NCI-H226 (cell line): Measurements from ENCODE around the gene PCNX1.
"Not testable (repeated sequence)": the region's sequence is repeated elsewhere in the genome, so short reads cannot be mapped to it uniquely, and the experiment has no call there.

Experiments used
- DNase-seq: peaks from one replicate; pipeline ENCODE4 v3.0.0-alpha.2; 2015

Gene PCNX1

DNA sequence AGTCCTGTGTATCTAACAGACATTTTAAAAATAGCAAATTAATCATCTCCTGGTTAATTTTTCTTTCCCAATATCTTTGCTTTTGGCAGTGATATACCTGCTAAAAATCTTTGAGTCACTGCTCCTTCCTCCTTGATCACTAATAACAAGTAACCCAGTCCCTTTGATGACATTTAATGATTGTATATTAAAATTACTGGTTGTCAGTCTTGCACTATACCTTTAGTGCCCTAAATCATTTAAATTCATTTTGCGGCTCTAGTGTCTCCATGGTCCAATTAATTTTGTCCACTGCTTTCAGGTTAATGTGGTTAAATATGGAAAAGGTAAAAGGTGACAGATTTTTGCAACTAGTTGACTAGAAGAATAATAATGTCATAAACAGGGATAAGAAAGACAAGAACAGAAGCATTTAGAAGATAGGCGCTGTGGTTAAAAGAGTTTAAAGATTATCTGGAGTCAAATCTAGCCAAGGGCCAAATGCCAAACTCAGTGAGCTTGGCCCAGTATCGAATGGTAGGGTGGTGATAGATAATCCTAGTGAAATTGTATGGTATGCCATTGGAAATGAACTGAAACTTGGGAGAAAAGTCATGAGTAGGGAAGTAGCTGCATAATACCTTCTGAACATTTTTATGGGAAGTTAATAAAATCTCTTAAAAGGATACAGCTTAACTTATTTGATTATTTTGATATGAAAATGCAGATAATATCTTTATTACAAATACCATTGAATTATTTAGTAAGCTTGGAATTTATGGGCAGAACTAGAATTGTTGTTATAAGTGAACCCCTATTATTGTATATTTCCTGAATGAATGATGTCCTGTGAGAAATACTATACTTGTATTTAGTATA lies 115.0 kb downstream of the PCNX1 start:
- no peak for DNase-seq

DNA sequence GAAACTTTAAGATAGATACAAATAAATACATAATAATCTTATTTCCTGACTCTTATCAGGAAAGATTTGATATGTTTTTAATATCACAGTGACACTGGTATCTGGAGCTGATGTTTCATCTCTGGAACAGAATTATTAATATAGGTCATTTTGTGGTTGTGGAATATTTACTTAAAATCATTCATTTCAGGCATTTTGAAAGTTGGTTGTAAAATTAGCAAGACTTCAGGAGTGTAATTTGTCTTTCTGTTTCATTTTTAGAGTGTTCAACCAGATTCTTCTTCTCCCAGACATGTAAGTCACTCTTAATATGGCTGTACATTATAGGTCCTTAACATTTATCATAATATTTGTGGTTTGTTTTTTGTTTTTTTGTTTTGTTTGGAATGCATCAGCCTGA lies 115.7 kb downstream of the PCNX1 start:
- DNase-seq, result no peak

DNA sequence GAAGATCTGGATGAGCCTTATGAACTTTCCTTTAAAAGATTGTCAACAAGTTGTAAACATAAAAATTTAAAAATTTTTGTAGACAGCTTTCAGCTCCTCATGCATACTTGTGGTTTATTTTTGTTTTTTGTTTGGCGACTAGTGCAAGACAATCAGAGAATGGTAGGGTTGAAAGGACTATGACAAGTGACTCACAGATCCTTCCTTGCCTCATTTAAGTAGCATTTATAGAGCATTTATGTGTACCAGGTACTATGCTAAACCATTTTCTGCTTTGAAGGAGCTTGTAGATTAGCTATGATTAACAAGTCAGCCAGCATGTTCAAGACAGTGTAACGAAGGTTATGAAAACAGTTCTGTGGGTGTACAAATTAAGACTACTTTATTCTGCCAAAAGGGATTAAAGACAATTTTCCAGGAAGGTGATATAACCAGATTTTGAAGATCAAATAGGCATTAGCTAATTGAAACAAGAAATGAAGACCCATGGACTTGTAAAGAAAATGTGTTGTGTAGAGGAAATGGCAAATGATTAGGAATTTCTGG lies 122.0 kb downstream of the PCNX1 start:
- no peak for DNase-seq

- no peak for DNase-seq
These were observed 123.7 kb downstream of the PCNX1 start for GRCh38 chr14:71031000-71031399.

- DNase-seq, result no peak
These were observed 129.2 kb downstream of the PCNX1 start for GRCh38 chr14:71036433-71036832.

GRCh38 chr14:71048393-71048792 lies 141.1 kb downstream of the PCNX1 start:
- DNase-seq, result no peak

DNA sequence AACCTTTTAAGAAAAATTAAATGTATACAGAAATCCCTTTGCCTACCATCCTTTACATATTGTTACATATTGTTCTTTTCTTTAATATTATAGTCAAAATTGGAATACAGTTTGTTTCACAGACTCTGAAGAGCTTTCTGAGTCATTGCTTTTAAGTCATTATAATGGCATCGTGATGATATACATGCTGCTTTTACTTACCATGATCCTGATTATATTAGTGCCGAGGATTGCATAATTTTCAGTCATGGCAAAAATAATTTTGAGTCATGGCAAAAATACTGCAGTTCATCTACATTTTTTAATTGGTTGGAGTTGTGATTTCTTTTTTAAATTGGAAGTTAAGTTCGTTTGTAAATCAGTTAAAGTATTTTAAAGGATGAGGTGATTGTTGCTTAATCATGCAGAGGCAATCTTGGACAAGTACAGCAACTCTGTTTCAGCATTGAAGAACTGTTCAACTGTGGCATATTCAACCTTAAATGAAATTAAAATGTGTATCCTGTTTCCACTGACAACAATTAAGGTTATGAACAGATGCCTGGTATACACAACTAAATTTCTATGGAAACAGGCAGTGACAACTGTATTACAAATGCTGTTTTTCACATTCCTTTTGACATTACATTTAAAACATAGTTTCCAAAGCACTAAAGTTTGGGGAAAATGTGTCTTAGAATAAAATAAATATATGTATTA lies 142.3 kb downstream of the PCNX1 start:
- no peak for DNase-seq

DNA sequence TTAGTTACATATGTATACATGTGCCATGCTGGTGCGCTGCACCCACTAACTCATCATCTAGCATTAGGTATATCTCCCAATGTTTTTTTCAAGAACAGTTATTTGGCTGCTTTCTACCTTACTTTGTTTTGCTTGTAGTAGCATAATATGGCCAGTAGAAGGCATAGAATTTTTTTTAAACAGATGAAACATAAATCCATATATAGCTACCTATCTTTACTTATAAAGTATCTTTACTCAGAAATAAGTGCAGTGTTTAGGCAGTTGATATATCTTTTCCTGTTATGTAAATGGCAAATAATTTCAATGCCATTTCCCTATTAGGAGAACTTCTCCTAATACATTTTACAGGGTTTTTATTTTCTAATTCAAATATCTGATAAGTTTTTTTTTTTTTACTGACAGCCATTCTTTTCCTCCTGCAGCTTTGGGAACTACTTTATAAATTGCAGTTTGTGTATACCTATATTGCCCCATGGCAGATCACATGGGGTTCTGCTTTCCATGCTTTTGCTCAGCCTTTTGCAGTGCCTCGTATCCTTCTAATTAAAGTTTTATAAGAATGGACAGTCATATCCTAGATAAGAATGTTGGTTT lies 143.1 kb downstream of the PCNX1 start:
- no peak for DNase-seq

- DNase-seq, result no peak
These were observed 147.4 kb downstream of the PCNX1 start for GRCh38 chr14:71054706-71055105.

GRCh38 chr14:71056168-71056567 lies 148.9 kb downstream of the PCNX1 start:
- DNase-seq, result no peak

DNA sequence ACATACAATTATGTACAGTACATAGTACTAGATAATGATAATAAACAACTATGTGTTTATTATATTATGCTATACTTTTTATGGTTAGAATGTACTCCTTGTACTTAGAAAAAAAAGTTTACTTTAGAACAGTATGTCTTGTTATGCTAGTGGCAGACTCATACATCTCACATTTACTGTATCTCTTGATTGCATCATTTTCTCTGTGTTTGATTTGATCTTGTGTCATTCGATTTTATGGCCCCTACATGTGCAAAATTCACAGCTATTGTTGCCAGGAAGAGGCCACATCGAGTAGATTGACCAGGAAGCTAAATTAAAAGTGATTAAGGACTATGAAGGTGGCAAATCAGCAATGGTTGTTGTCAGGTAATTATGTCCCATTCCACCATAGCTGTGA lies 153.0 kb downstream of the PCNX1 start:
- DNase-seq, result no peak

DNA sequence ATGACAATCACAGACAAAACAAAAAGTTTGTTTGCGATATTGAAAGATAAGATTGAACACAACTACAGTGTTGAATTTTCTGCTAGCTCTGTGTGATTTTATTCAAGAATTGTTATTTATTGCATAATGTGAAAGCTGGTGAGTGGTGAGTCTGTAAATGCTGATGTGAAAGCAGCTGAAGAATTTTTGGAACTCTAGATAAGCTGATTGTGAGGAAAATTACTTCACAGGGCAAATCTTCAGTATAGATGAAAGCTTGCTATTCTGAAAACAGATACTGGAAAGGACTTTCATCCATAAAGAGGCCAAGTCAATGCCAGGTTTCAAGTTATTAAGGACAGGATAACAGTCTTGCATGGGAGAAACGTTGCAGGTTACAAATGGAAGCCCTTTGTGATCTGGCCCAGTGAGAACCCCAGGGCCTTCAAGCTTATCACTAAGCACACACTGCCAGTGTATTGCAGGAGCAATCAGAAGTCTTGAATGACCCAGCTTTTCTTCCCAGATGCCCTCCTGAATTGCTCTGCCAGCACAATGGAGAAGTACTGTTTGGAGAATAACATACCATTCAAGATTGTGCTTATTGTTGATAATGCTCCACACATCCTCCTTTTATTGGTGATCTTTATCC lies 153.7 kb downstream of the PCNX1 start:
- peak; percentile 50 for DNase-seq

- peak; percentile 8 for DNase-seq
These were observed 154.2 kb downstream of the PCNX1 start for GRCh38 chr14:71061458-71061857.

GRCh38 chr14:71062581-71063303 lies 155.5 kb downstream of the PCNX1 start:
- DNase-seq, result no peak

- DNase-seq, result no peak
These were observed 156.1 kb downstream of the PCNX1 start for GRCh38 chr14:71063351-71063750.

DNA sequence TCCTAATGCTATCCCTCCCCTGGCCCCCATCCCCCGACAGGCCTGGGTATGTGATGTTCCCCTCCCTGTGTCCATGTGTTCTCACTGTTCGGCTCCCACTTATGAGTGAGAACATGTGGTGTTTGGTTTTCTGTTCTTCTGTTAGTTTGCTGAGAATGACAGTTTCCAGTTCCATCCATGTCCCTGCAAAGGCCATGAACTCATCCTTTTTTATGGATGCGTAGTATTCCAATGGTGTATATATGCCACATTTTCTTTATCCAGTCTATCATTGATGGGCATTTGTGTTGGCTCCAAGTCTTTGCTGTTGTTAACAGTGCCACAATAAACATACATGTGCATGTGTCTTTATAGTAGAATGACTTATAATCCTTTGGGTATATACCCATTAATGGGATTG lies 157.5 kb downstream of the PCNX1 start:
- not testable (repeated sequence) for DNase-seq

GRCh38 chr14:71070169-71070568 lies 162.9 kb downstream of the PCNX1 start:
- peak; percentile 28 for DNase-seq

DNA sequence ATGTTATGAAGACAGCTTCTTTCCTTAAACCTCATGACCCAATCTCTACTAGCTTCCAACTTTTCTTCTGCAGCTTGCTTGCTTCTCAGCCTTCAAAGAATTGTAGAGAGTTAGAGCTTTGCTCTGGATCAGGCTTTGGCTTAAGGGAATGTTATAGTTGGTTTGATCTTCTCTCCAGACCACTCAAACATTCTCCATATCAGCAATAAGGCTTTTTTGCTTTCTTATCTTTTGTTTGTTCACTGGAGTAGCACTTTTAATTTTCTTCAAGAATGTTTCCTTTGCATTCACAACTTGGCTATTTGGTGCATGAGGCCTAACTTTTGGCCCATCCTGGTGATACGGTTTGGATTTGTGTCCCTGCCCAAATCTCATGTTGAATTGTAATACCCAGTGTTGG lies 163.8 kb downstream of the PCNX1 start:
- no peak for DNase-seq

GRCh38 chr14:71076462-71077092 lies 169.3 kb downstream of the PCNX1 start:
- no peak for DNase-seq

DNA sequence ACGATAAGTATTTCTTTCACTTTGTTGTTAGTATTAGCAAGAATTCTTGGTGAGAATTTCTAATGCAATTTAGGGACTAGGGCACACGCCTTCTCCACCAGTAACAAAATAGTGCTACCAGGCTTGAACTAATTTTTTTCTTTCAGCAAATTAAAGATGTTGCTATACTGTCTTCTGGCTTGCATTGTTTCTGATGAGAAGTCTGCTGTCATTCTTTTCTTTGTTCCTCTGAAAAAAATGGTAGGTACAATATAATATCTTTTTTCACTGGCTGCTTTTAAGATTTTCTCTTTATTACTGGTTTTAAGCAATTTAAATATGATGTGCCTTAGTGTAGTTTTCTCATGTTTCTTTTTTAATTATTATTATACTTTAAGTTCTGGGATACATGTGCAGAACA lies 171.2 kb downstream of the PCNX1 start:
- DNase-seq, result no peak

GRCh38 chr14:71086567-71086966 lies 179.3 kb downstream of the PCNX1 start:
- no peak for DNase-seq

DNA sequence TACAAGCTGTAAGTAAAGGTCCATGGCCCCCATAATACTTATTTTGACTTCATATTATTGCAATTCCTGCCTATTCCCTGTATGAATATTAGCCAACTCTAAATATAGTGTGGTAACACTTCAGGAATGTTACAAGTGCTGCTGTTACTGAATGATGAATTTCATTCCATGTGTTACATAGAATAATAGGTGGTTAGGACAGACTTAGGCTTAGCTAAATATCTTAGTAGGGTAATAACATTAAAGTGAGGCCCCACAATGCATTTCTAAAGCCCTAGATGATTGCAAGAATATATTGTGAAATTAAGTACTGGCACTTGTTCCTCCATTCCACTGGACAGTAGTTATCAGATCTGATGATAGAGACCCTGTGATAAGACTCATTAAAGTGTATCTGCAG lies 182.7 kb downstream of the PCNX1 start:
- peak; percentile 53 for DNase-seq
